GM21825 (cell line): ENCODE measurements around the gene ACSS1.
"Not testable (repeated sequence)": the region's sequence is repeated elsewhere in the genome, so short reads cannot be mapped to it uniquely, and the experiment has no call there.

Experiments used
- ATAC-seq: cut with Tn5 transposase; IDR thresholded peaks from one replicate; pipeline ENCODE4 v1.9.1; 2021; ENCODE audit warnings: mild to moderate bottlenecking, moderate library complexity; ENCODE audit not compliant: unreplicated experiment

ACSS1 gene

DNA sequence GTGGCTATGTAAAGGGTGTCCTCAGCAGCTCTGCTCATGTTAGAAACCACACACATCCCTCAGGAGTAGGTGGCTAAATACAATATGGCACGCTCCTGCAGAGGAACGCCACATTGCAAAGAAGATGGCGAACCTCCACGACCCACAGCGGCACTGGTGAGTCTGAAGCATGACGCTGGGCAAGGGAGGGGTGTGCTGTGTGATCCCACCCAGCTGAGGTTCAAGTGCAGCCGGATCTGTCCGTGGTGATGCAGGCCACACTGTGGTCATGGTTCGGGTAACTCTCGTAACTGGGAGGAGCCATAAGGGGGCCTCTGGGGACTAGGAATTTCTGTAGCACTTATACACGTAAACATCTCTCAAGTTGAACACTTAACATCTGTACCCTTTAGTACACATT is 42.0 kb downstream of the ACSS1 start:
- ATAC-seq: no peak

DNA sequence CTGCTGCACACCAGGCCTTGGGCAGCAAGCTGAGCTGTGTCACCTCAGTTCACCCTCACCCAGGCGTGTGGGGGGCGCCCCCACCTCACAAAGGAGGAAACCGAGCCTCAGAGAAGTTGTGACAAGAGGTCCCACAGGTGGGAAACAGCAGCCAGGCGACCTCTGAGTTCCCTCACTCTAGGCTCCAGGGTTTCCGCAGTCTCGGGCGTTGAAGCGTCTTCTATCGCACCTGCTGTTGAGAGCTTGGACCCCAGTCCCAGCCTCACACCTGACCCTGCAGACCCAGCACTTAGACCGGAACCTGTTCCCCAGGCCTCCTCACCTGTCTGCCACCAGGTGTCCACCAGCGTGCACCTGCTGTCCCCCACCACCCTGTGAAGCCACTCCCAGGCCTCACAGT is 43.1 kb downstream of the ACSS1 start:
- no peak for ATAC-seq

DNA sequence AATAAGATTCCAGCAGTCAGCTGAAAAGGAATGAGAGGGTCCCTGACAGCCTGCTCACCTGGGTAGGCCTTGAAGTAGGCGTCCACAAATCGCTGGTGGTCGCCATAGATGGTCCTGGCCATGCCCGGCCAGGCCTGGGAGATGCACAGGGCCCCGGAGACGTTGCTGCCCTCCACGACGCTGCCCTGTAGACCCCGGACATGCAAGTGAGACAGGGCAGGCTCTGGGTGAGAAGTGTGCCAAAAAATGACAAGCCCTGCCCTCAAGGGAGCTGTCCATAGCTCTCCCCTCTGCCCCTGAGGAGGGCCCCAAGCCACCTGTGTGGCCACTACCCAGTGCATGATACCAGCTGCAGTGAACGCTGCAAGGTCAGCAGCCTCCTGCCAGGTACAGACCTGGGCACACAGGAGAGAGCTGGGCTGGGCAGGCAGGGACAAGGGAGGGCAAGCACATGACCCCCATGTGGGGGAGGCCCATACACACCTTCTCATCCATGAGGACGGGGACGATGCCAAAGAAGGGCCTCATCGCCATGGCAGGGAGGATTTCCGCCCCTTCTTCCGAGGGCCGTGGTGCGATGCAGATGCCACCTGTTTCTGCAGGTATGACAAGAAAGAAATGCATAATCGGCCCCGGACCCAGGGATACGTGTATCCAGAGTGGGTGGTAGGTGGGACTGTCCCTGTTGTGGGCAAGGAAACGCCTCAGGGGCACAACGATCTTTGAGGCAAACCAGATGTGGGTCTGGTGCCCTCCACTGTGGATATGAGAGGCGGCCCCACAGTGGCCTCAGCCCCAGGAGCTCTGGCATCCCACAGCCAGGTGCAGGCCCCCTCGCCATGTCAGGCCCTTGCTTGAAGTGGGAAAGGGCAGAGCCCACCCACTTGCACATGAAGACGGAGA is 44.2 kb downstream of the ACSS1 start:
- ATAC-seq: no peak

DNA sequence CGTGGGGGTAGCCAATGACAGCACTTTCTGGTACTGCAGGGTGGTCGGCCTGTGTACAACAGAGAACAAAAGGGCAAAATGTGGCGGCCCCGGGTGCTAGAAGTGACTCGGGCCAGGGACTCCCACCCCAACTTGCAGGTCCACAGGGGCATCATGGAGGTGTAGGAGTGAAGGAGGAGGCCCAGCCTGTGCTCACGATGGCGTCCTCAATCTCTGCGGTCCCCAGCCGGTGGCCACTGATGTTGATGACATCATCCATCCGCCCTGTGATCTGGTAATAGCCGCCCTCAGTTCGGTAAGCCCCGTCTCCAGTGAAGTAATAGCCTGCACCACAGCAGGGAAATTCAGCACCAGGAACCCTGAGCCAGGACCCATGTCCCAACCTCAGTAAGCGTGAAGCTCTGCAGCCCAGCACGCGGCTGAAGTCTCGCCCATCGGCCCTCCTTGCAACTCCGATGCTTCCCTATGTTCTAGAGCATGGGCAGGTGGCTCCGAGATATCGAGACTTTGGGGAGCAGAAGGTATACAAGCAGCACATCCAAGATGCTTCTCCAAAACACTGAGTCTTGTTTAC is 45.2 kb downstream of the ACSS1 start:
- no peak for ATAC-seq

DNA sequence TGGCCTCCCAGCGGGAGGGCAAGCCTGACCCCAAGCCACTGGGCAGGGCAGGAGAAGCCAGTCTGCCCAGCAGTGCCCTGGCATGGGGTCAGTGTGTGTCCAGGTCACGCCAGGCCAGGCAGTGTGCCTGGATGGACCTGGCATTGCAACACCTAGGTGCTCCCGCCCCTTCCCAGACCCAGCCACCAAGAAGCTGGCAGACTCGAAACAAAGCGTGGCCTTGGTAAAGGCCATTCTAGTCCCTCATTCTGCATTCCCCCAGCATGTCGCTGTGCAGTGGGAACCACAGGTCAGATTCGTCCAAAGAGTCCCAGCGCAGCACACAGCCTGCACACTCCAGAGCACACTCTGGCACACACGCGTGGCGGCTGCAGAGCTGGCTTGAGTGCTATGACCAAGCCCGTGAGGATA is 46.1 kb downstream of the ACSS1 start:
- no peak for ATAC-seq

DNA sequence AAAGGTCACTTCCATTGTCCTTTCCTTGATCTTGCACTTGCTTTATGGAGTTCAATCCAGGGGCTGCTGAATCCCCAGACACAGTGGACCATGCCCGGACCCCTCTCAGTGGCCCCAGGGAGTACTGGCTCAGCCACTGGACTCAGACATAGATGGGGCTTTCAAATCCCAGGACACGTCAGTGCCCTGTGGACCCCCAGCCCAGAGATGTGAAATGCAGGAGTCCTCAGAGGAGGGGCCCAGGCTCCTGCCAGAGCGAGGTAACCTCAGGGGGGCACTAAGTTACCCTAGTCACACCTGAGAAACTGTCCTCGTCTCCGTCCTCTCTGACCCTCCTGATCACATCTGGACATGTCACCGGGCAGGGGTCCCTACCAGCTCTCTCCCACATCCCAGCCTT is 46.7 kb downstream of the ACSS1 start:
- no peak for ATAC-seq

GRCh38 chr20:25009218-25010145 is 48.5 kb downstream of the ACSS1 start:
- no peak for ATAC-seq

DNA sequence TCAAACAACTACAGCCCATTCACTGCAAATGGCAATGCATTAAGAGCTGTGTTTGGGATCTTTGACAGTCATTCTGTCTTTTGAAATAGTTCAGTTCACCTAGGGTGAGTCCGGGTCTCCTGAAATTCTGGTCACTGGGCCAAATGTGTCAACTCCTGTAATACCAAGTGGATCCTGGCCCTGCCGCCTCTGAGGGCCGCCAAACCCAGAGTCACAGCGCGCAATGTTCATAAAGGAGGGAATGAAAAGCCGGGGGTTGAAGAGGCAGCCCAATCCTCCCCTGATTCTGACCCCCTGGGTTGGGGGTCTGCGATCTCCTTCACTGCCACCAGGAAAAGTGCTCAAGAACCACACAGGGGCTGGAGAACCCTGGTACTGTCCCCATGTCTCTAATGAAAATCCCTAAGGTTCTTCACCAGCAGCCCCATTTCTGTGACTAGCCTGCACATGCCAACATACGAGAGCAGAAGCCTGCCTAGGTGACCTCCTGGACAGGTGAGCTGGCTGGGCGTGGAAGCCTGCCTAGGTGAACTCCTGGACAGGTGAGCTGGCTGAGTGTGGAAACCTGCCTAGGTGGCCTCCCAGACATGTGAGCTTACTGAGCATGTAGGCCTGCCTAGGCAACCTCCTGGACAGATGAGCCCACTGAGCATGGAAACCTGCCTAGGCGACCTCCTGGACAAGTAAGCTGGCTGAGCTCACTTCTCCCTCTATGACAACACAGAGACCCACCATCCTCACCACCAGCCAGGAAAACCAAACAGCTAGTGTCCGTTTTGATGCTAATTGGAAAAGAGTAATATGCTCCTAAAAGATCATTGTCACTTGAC is 49.3 kb downstream of the ACSS1 start:
- ATAC-seq: no peak

DNA sequence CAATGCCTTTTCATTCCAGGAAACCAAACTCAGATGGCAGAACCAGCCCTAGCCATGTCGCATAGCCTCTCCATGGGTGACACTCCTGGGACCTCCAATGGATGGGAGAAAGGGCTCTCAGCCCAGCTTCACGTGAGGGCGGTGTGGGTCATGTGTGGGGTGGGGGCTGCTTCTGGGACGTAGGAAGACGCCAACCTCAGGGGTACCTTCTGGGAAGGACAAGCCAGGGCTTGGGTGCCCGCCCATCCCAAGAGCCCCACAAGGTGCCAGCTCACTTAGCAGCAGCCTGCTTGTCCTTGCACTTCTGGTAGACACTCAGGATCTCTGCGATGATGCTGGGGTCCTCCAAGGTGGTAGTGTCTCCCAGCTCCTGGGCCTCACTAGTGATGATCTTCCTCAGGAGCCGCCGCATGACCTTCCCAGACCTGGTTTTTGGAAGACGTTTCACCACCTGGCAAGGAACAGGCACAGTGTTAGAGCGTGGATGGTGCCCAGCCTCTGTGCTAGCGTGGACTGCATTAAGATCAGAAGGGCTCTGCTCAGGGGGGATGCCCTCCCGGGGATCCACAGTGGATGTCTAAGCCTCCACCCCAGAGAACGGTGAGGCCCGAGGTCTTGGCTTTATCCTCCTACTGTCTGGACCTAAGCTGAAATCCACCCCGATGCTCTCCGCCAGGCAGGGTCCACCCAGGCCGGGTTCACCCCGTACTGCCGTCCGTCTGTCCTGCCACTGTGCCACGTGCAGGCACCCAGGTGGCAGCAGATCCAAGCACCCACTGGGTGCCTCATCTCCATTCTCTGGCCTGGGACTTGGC is 50.2 kb downstream of the ACSS1 start:
- no peak for ATAC-seq

- no peak for ATAC-seq
Observed at GRCh38 chr20:25006431-25007167, 51.3 kb downstream of the ACSS1 start.

DNA sequence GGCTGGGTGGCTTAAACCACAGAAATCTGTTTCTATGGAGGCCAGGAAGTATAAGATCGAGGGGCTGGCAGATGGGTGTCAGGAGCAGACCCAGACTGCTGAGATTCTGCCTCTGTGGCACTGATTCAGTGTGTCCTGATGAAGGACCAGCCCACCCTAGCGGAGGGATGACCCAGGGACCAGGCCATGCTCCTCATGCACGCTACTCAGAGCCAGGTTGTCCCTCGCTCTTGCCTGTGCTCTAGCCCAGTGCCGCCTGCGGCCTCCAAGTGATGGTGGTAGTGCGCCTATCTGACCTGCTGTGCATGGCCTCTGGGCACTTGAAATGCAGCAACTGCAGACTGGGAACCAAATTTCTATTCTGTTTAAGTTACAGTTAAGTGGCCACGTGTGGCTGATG is 52.3 kb downstream of the ACSS1 start:
- ATAC-seq: no peak

GRCh38 chr20:25005220-25005619 is 52.7 kb downstream of the ACSS1 start:
- ATAC-seq: no peak

GRCh38 chr20:25003002-25003401 is 54.9 kb downstream of the ACSS1 start:
- ATAC-seq: no peak

- ATAC-seq: not testable (repeated sequence)
Observed at GRCh38 chr20:25001323-25001722, 56.6 kb downstream of the ACSS1 start.

DNA sequence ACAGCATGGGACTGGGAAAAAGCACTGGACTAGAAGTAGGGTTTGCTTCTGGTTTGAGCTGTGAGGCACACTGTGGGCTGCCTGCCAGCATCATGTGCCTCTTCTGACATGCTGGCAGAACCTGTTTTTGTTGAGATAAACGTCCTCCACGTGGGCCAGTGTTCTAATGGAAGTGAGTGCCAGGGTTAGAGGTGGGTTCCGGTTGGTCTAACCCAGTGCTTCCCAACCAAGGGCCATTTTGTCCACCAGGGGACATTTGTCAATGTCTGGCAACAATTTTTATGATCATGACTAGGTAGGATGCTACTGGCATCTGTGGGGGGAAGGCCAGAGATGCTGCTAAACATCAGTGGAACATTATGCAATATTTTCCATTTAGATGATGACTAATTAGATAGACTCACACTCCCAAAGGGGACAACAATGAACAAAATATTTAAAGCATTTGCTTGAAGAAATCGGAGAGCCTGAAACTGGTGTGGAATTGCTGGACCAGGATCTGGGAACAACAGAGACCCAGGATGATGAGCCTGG is 57.6 kb downstream of the ACSS1 start:
- ATAC-seq: no peak

DNA sequence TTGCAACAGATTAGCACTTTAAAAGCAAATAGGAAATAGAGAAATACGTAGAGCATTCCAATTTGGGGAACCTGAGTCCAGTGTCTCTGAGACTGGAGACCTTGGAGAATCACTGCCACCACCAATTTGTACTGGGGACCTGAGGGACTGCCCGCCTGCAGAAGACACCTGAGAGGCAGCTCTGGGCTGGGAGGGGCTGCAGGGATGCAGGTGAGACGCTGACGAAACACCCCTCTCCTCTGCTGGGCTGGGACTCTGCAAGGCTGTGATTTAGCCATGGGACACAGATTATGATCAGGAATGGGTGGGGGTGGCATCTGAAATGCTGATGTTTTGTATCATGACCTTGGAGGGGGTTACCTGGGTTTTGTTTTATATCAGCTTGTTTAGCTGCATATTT is 58.4 kb downstream of the ACSS1 start:
- no peak for ATAC-seq

- no peak for ATAC-seq
Observed at GRCh38 chr20:24998631-24999445, 59.1 kb downstream of the ACSS1 start.

DNA sequence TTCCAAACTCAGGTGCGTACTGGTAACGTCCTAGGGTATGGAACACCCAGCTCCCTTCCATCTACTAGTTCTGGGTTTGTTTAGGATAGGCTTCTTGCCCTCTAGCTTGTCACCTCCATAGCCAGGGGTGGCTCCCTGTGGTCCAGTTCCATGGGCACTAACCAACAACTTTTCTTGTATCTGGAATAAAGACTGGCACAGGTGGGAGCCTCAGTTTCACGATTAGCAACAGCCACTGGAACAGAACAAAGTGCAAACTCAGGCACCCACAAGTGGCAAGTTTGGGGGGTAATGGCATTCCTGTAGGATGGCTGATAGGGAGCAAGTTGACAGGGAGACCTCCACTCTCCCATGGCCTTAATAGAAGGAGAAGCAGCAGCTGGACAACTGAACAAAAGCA is 59.8 kb downstream of the ACSS1 start:
- ATAC-seq: no peak
